Measurements from ENCODE around the gene SETBP1.

The SETBP1 gene

GRCh38 chr18:45100321-45101105 lies 419.8 kb downstream of the SETBP1 start:
- DNase-seq = peak; percentile 53

- DNase-seq = no peak
Observed at GRCh38 chr18:45102126-45102525, 421.4 kb downstream of the SETBP1 start.

GRCh38 chr18:45102863-45103262 lies 422.2 kb downstream of the SETBP1 start:
- no peak for DNase-seq

- DNase-seq = peak; percentile 39
Observed at GRCh38 chr18:45103319-45104048, 422.8 kb downstream of the SETBP1 start.

GRCh38 chr18:45104049-45104395 lies 423.3 kb downstream of the SETBP1 start:
- DNase-seq = no peak

- peak; percentile 62 for DNase-seq
Observed at GRCh38 chr18:45106331-45106774, 425.7 kb downstream of the SETBP1 start.

- DNase-seq = no peak
Observed at GRCh38 chr18:45107425-45107824, 426.7 kb downstream of the SETBP1 start.

- no peak for DNase-seq
Observed at GRCh38 chr18:45108754-45109153, 428.1 kb downstream of the SETBP1 start.

- no peak for DNase-seq
Observed at GRCh38 chr18:45109271-45109670, 428.6 kb downstream of the SETBP1 start.

GRCh38 chr18:45109706-45110105 lies 429.0 kb downstream of the SETBP1 start:
- no peak for DNase-seq

- DNase-seq = peak; percentile 8
Observed at GRCh38 chr18:45110577-45111501, 430.2 kb downstream of the SETBP1 start.

- no peak for DNase-seq
Observed at GRCh38 chr18:45111502-45111848, 430.8 kb downstream of the SETBP1 start.

- DNase-seq = no peak
Observed at GRCh38 chr18:45112682-45113081, 432.0 kb downstream of the SETBP1 start.

- no peak for DNase-seq
Observed at GRCh38 chr18:45116116-45116515, 435.4 kb downstream of the SETBP1 start.
